Ishikawa (cell line): Measurements from ENCODE around the gene KIF17.

Source experiments
- CEBPB ChIP-seq: IDR thresholded peaks from 2 replicates; pipeline ENCODE4 v1.6.1; 2012
- CREB1 ChIP-seq: IDR thresholded peaks from 2 replicates; pipeline ENCODE4 v1.6.1; 2012; ENCODE audit warnings: low read depth
- EP300 ChIP-seq: IDR thresholded peaks from 2 replicates; pipeline ENCODE4 v1.6.1; 2012; ENCODE audit warnings: borderline replicate concordance
- NFIC ChIP-seq: IDR thresholded peaks from 2 replicates; pipeline ENCODE4 v1.6.1; 2012
- RAD21 ChIP-seq: IDR thresholded peaks from 2 replicates; pipeline ENCODE4 v1.6.1; 2012; ENCODE audit warnings: low read depth
- TAF1 ChIP-seq: IDR thresholded peaks from 2 replicates; pipeline ENCODE4 v1.6.1; 2012; ENCODE audit warnings: low read depth, mild to moderate bottlenecking
- TCF12 ChIP-seq: IDR thresholded peaks from 2 replicates; pipeline ENCODE4 v1.6.1; 2012; ENCODE audit warnings: low read depth
- YY1 ChIP-seq: IDR thresholded peaks from 2 replicates; pipeline ENCODE4 v1.6.1; 2012; ENCODE audit warnings: low read depth
- TF ChIP-seq, protein P1 (sequence below): IDR thresholded peaks from 2 replicates; pipeline ENCODE4 v1.6.1; 2012; ENCODE audit warnings: low read depth, mild to moderate bottlenecking
- TF ChIP-seq, protein P2 (sequence below): IDR thresholded peaks from 2 replicates; pipeline ENCODE4 v1.6.1; 2012
- TF ChIP-seq, protein P3 (sequence below): IDR thresholded peaks from 2 replicates; pipeline ENCODE4 v1.6.1; 2012

- no peak for TF ChIP-seq TCF12
- no peak for TF ChIP-seq RAD21
- TF ChIP-seq, protein P1, sequence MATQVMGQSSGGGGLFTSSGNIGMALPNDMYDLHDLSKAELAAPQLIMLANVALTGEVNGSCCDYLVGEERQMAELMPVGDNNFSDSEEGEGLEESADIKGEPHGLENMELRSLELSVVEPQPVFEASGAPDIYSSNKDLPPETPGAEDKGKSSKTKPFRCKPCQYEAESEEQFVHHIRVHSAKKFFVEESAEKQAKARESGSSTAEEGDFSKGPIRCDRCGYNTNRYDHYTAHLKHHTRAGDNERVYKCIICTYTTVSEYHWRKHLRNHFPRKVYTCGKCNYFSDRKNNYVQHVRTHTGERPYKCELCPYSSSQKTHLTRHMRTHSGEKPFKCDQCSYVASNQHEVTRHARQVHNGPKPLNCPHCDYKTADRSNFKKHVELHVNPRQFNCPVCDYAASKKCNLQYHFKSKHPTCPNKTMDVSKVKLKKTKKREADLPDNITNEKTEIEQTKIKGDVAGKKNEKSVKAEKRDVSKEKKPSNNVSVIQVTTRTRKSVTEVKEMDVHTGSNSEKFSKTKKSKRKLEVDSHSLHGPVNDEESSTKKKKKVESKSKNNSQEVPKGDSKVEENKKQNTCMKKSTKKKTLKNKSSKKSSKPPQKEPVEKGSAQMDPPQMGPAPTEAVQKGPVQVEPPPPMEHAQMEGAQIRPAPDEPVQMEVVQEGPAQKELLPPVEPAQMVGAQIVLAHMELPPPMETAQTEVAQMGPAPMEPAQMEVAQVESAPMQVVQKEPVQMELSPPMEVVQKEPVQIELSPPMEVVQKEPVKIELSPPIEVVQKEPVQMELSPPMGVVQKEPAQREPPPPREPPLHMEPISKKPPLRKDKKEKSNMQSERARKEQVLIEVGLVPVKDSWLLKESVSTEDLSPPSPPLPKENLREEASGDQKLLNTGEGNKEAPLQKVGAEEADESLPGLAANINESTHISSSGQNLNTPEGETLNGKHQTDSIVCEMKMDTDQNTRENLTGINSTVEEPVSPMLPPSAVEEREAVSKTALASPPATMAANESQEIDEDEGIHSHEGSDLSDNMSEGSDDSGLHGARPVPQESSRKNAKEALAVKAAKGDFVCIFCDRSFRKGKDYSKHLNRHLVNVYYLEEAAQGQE: no peak
- no peak for TF ChIP-seq CREB1
- TF ChIP-seq, protein P2, sequence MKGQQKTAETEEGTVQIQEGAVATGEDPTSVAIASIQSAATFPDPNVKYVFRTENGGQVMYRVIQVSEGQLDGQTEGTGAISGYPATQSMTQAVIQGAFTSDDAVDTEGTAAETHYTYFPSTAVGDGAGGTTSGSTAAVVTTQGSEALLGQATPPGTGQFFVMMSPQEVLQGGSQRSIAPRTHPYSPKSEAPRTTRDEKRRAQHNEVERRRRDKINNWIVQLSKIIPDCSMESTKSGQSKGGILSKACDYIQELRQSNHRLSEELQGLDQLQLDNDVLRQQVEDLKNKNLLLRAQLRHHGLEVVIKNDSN: no peak
- TF ChIP-seq, protein P3, sequence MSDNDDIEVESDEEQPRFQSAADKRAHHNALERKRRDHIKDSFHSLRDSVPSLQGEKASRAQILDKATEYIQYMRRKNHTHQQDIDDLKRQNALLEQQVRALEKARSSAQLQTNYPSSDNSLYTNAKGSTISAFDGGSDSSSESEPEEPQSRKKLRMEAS: no peak
- no peak for TF ChIP-seq NFIC
- TF ChIP-seq YY1: no peak
- no peak for TF ChIP-seq TAF1
- TF ChIP-seq CEBPB: no peak
- no peak for TF ChIP-seq EP300
These were observed 72.4 kb downstream of the KIF17 start for GRCh38 chr1:20645414-20645813.
